B cell (primary cell): Measurements from ENCODE around the gene VOPP1. TPM values are rescaled to one million over a fixed set of nuclear protein-coding genes. Genes with fewer than 3 reads are reported as not detected.

Experiments used
- ATAC-seq: fragments of 200-7000 bp; cut with Tn5 transposase; one replicate; pipeline ENCODE4 v1.10.0; 2021; ENCODE audit warnings: low read depth, mild to moderate bottlenecking, moderate number of reproducible peaks, moderate library complexity
- CTCF ChIA-PET: fragments of 350-600 bp; sonication (Branson Sonifier 250); formaldehyde crosslinking; loops from one replicate; lab custom pipeline; 2021; ENCODE audit warnings: antibody characterized with exemption, inconsistent platforms; lab: Charles Lee
- POLR2A ChIA-PET: fragments of 350-600 bp; sonication (Branson Sonifier 250); formaldehyde crosslinking; loops from one replicate; lab custom pipeline; 2021; ENCODE audit warnings: antibody characterized with exemption; lab: Charles Lee
- DNase-seq: peaks from one replicate; pipeline ENCODE4 v3.0.0; 2013
- H2AFZ ChIP-seq: 2 replicates; pipeline ENCODE4 v1.6.1; 2012; ENCODE audit warnings: mild to moderate bottlenecking, low read depth, low read length; ENCODE audit not compliant: insufficient read depth, poor library complexity, severe bottlenecking
- H3K27ac ChIP-seq, 2 donors: 1 replicate in 1 of 2; 2 replicates in 1 of 2; pipeline ENCODE4 v1.5.1; 2012 to 2013; ENCODE audit warnings: low read length in 2 of 2, mild to moderate bottlenecking in 2 of 2, moderate library complexity in 1 of 2
- H3K27me3 ChIP-seq, 4 experiments: fragments of 200-600 bp in 1 of 4; sonication (generic) in 1 of 4; replicated peaks in 1 of 4; 1 replicate in 2 of 4; 2 replicates in 2 of 4; pipeline versions ENCODE4 v1.6.1 to v1.7.0; 2013 to 2016; ENCODE audit warnings: low read length in 3 of 4, mild to moderate bottlenecking in 2 of 4, mixed read lengths in 1 of 4, moderate library complexity in 1 of 4; ENCODE audit not compliant: insufficient read depth in 4 of 4, control insufficient read depth in 3 of 4; ENCODE audit errors: control extremely low read depth in 1 of 4
- H3K36me3 ChIP-seq, 2 experiments: replicated peaks in 1 of 2; 1 replicate in 1 of 2; 2 replicates in 1 of 2; pipeline versions ENCODE4 v1.6.1 to v1.7.1; 2013; ENCODE audit warnings: low read length in 1 of 2; ENCODE audit not compliant: insufficient read depth in 2 of 2, control insufficient read depth in 1 of 2; ENCODE audit errors: control extremely low read depth in 1 of 2, extremely low read depth in 1 of 2
- H3K4me1 ChIP-seq, 2 donors: fragments of 200-600 bp in 1 of 2; sonication (generic) in 1 of 2; 1 replicate in 1 of 2; 2 replicates in 1 of 2; pipeline versions ENCODE4 v1.5.1 to v1.6.1; 2013 to 2017; ENCODE audit warnings: low read length in 2 of 2; ENCODE audit not compliant: control insufficient read depth in 2 of 2, insufficient read depth in 2 of 2
- H3K4me2 ChIP-seq: replicated peaks from 2 replicates; pipeline ENCODE3; 2012; ENCODE audit warnings: mild to moderate bottlenecking, low read depth, low read length; ENCODE audit not compliant: poor library complexity, severe bottlenecking
- H3K4me3 ChIP-seq, 5 experiments: fragments of 200-600 bp in 1 of 5; sonication (generic) in 1 of 5; 1 replicate in 3 of 5; 2 replicates in 2 of 5; pipeline versions ENCODE4 v1.5.1 to v1.7.0; 2011 to 2016; ENCODE audit warnings: low read length in 4 of 5, mild to moderate bottlenecking in 4 of 5, low read depth in 2 of 5, control low read depth in 1 of 5, moderate library complexity in 1 of 5; ENCODE audit not compliant: insufficient read depth in 1 of 5; ENCODE audit errors: control extremely low read depth in 1 of 5, extremely low read depth in 1 of 5
- H3K79me2 ChIP-seq: fragments of 200-600 bp; sonication (generic); one replicate; pipeline ENCODE4 v1.6.0; 2016; ENCODE audit warnings: low read length; ENCODE audit not compliant: control insufficient read depth, insufficient read depth
- H3K9ac ChIP-seq: fragments of 200-600 bp; sonication (generic); 2 replicates; pipeline ENCODE4 v1.6.1; 2017; ENCODE audit warnings: mild to moderate bottlenecking, low read length, moderate library complexity
- H3K9me3 ChIP-seq, 3 donors: one replicate each; pipeline versions ENCODE4 v1.6.1 to v1.7.1; 2013; ENCODE audit warnings: low read length in 2 of 3; ENCODE audit not compliant: control insufficient read depth in 2 of 3, insufficient read depth in 1 of 3; ENCODE audit errors: control extremely low read depth in 1 of 3
- H4K20me1 ChIP-seq: 2 replicates; pipeline ENCODE4 v1.6.0; 2012; ENCODE audit warnings: mild to moderate bottlenecking, low read length; ENCODE audit not compliant: insufficient read depth, control insufficient read depth, poor library complexity, severe bottlenecking
- H3K27ac Mint-ChIP-seq: one replicate; pipeline ENCODE4 v1.8.0; 2021; ENCODE audit warnings: mixed read lengths
- H3K27me3 Mint-ChIP-seq: one replicate; pipeline ENCODE4 v1.8.0; 2021; ENCODE audit warnings: mixed read lengths
- H3K4me1 Mint-ChIP-seq: one replicate; pipeline ENCODE4 v1.8.0; 2021; ENCODE audit warnings: mixed read lengths
- H3K4me3 Mint-ChIP-seq: one replicate; pipeline ENCODE4 v1.8.0; 2021; ENCODE audit warnings: mixed read lengths
- H3K9me3 Mint-ChIP-seq: one replicate; pipeline ENCODE4 v1.8.0; 2022; ENCODE audit warnings: mixed read lengths; ENCODE audit not compliant: insufficient read depth
- CTCF ChIP-seq: fragments of 200-600 bp; IDR thresholded peaks from one replicate; pipeline ENCODE4 v1.8.0; 2022; ENCODE audit warnings: antibody characterized with exemption, mild to moderate bottlenecking
- EZH2 ChIP-seq: IDR thresholded peaks from 2 replicates; pipeline ENCODE4 v1.6.1; 2012; ENCODE audit warnings: borderline replicate concordance, low read depth, mild to moderate bottlenecking, moderate library complexity, low read length; ENCODE audit not compliant: insufficient read depth, poor library complexity, severe bottlenecking
- WGBS: methylation state at CpG from one replicate; pipeline ENCODE4 v1.1.5; 2013; ENCODE audit warnings: missing lambda C conversion rate; ENCODE audit not compliant: insufficient coverage; 5-methylcytosine and 5-hydroxymethylcytosine counted together
- intact Hi-C: fragments of 100-400 bp; cut with micrococcal nuclease; formaldehyde crosslinking; loops from one replicate; pipeline ENCODE4 v1.10.0; 2022
- polyA plus RNA-seq: library from polyadenylated mRNA; depleted of rRNA; stranded (reverse); fragments of >200 nt; gene quantifications from 2 replicates; pipeline ENCODE4 v1.2.3, GENCODE V29; 2012
- total RNA-seq, 2 donors: library from RNA; stranded (reverse); fragments of 120-200 nt in 1 of 2; gene quantifications; 1 replicate in 1 of 2; 2 replicates in 1 of 2; pipeline versions ENCODE4 v1.2.3 to v1.2.4, GENCODE V29; 2013 to 2022

The VOPP1 gene
- total and polyA plus RNA-seq, 2 donors (not counting 1 experiment from before 2014, with no cell fraction given) = 53.2 to 256 TPM

GRCh38 chr7:55514546-55515265, 57.6 kb downstream of the VOPP1 start:
- no peak for DNase-seq
- POLR2A ChIA-PET = interaction anchor here (0.9 to 9.1 kb wide), 4 partner anchors 18 to 59 kb away, joined by 3 to 60 read pairs (median 4); no protein-coding TSS in a partner anchor
- ATAC-seq = peak; percentile 41
- WGBS = 88% methylated on average over 4 of the region's 6 CpGs
- peaks cover 18 to 80% of the 10 kb centered on the region in 2 donors for H3K4me1 ChIP-seq
- H3K4me3 ChIP-seq = peak overlapping the region in 2 of 5 experiments; percentile 7 to 24
- Mint-ChIP-seq H3K27me3 (no peaks in the 10 kb centered on the region), H3K4me1 (peaks cover 85% of the 10 kb centered on the region), H3K27ac (peak overlapping the region; percentile 61), H3K9me3 (no peaks in the 10 kb centered on the region), H3K4me3 (peak overlapping the region; percentile 65)
- no peak for TF ChIP-seq EZH2
- no peak for TF ChIP-seq CTCF
- H3K27me3 ChIP-seq = no peaks in the 10 kb centered on the region
- peaks cover 22% of the 10 kb centered on the region for H4K20me1 ChIP-seq
- CTCF ChIA-PET = interaction anchor here (0.6 to 1.5 kb wide), 6 partner anchors 18 to 79 kb away, joined by 3 to 5 read pairs (median 4); no protein-coding TSS in a partner anchor
- H3K79me2 ChIP-seq = peaks cover 90% of the 10 kb centered on the region
- peak overlapping the region; percentile 53 for H3K4me2 ChIP-seq
- no peaks in the 10 kb centered on the region for H3K9me3 ChIP-seq
- H2AFZ ChIP-seq = no peak overlapping the region
- peak overlapping the region; percentile 28 to 63 for H3K27ac ChIP-seq
- peaks cover 0 to 66% of the 10 kb centered on the region in 2 experiments for H3K36me3 ChIP-seq
- intact Hi-C loops = no loop called here
- H3K9ac ChIP-seq = peak overlapping the region; percentile 13

DNA sequence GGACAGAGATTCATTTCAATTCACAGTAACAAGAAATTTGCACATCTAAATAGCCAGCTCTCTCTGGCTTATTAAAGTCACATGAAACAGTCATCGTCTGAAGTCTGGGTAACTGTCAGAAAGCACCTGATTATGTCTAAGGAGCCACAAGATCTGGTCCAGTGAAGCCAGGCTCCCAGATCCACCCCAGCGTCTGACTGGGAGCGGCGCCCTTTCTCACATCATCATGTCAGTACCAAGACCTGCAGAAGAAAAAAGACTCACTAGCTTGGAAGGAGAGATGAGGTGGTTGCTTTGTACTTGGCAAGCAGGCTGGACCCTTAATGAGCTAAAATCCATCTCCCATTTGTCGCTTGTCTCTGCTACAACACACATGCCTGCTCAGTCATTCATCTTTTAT, 58.4 kb downstream of the VOPP1 start:
- peaks cover 22% of the 10 kb centered on the region for H4K20me1 ChIP-seq
- H3K4me2 ChIP-seq = peak overlapping the region; percentile 53
- peak overlapping the region; percentile 53 for H3K4me3 Mint-ChIP-seq
- intact Hi-C loops = no loop called here
- H3K27ac Mint-ChIP-seq = peak overlapping the region; percentile 61
- H3K9me3 Mint-ChIP-seq = no peaks in the 10 kb centered on the region
- H3K9me3 ChIP-seq = no peaks in the 10 kb centered on the region
- peaks cover 90% of the 10 kb centered on the region for H3K79me2 ChIP-seq
- peaks cover 0 to 58% of the 10 kb centered on the region in 2 experiments for H3K36me3 ChIP-seq
- WGBS = 88% methylated on average over 1 of the region's 5 CpGs
- peak overlapping the region in 1 of 2 donors; percentile 63 for H3K27ac ChIP-seq
- no peak overlapping the region for H2AFZ ChIP-seq
- no peak for TF ChIP-seq EZH2
- TF ChIP-seq CTCF = no peak
- POLR2A ChIA-PET = interaction anchor here (1.5 to 9.1 kb wide), 2 partner anchors 19 to 57 kb away, joined by 3 to 60 read pairs; no protein-coding TSS in a partner anchor
- H3K4me1 ChIP-seq = peaks cover 21 to 80% of the 10 kb centered on the region in 2 donors
- no peaks in the 10 kb centered on the region for H3K27me3 ChIP-seq
- DNase-seq (no peak), ATAC-seq (no peak)
- no peak overlapping the region for H3K9ac ChIP-seq
- no peak overlapping the region for H3K4me3 ChIP-seq
- CTCF ChIA-PET = interaction anchor here (0.6 to 1.5 kb wide), 8 partner anchors 19 to 81 kb away, joined by 3 to 5 read pairs (median 4); no protein-coding TSS in a partner anchor
- peaks cover 84% of the 10 kb centered on the region for H3K4me1 Mint-ChIP-seq
- H3K27me3 Mint-ChIP-seq = no peaks in the 10 kb centered on the region
